Smooth muscle cell (in vitro differentiated cells): ENCODE results near the gene ADIPOR1. TPM values are rescaled to one million over a fixed set of nuclear protein-coding genes. Genes with fewer than 3 reads are reported as not detected.

ENCODE experiments used
- DNase-seq: peaks from one replicate; lab custom pipeline; 2025; ENCODE audit not compliant: unreplicated experiment; lab: John Stamatoyannopoulos, UW
- H2AFZ ChIP-seq: fragments of 200-600 bp; sonication (generic); 2 replicates; pipeline ENCODE4 v1.6.0; 2016; ENCODE audit warnings: antibody characterized with exemption, low read depth, mild to moderate bottlenecking
- H3F3A ChIP-seq: fragments of 200-600 bp; sonication (generic); 2 replicates; pipeline ENCODE4 v1.6.0; 2017; ENCODE audit warnings: antibody characterized with exemption, low read depth
- H3K27ac ChIP-seq: fragments of 200-600 bp; sonication (generic); 2 replicates; pipeline ENCODE4 v1.5.1; 2016; ENCODE audit warnings: low read depth, mild to moderate bottlenecking
- H3K27me3 ChIP-seq: fragments of 200-600 bp; sonication (generic); 2 replicates; pipeline ENCODE4 v1.6.1; 2016; ENCODE audit warnings: low read depth, mild to moderate bottlenecking
- H3K36me3 ChIP-seq: fragments of 200-600 bp; sonication (generic); 2 replicates; pipeline ENCODE4 v1.5.1; 2016; ENCODE audit warnings: low read depth
- H3K4me1 ChIP-seq: fragments of 200-600 bp; sonication (generic); 2 replicates; pipeline ENCODE4 v1.5.1; 2016; ENCODE audit warnings: low read depth
- H3K4me2 ChIP-seq: fragments of 200-600 bp; sonication (generic); 2 replicates; pipeline ENCODE4 v1.6.0; 2016; ENCODE audit warnings: mild to moderate bottlenecking
- H3K4me3 ChIP-seq: fragments of 200-600 bp; sonication (generic); 2 replicates; pipeline ENCODE4 v1.5.1; 2016; ENCODE audit warnings: mild to moderate bottlenecking
- H3K79me2 ChIP-seq: fragments of 200-600 bp; sonication (generic); 2 replicates; pipeline ENCODE4 v1.6.0; 2016; ENCODE audit warnings: low read depth, mild to moderate bottlenecking
- H3K9ac ChIP-seq: fragments of 200-600 bp; sonication (generic); 2 replicates; pipeline ENCODE4 v1.6.0; 2016; ENCODE audit warnings: low read depth
- H3K9me3 ChIP-seq: fragments of 200-600 bp; sonication (generic); replicated peaks from 2 replicates; pipeline ENCODE4 v1.5.1; 2016; ENCODE audit warnings: low read depth
- H4K20me1 ChIP-seq: fragments of 200-600 bp; sonication (generic); 2 replicates; pipeline ENCODE4 v1.6.0; 2016; ENCODE audit warnings: low read depth
- CTCF ChIP-seq: fragments of 200-600 bp; sonication (generic); IDR thresholded peaks from 2 replicates; pipeline ENCODE4 v1.5.1; 2017; ENCODE audit warnings: borderline replicate concordance, mild to moderate bottlenecking, antibody characterized with exemption; ENCODE audit not compliant: insufficient read depth, poor library complexity, severe bottlenecking
- WGBS: methylation state at CpG from one replicate; pipeline ENCODE4 v1.1.7; 2016; ENCODE audit warnings: low lambda C conversion rate; 5-methylcytosine and 5-hydroxymethylcytosine counted together
- polyA plus RNA-seq: library from polyadenylated mRNA; unstranded; fragments of >200 nt; fragmentation: Nextera tagmentation; extraction: Ambion mirVana; gene quantifications from 2 replicates; pipeline ENCODE4 v1.2.1, GENCODE V29; 2016
- total RNA-seq: library from RNA; depleted of rRNA; stranded (reverse); fragments of >200 nt; gene quantifications from 2 replicates; pipeline ENCODE4 v1.2.3, GENCODE V29; 2014

ADIPOR1 gene
- total and polyA plus RNA-seq, 2 experiments from 2014 or later, result 132 to 146 TPM

- TF ChIP-seq CTCF, result no peak
- H3K27me3 ChIP-seq, result peaks cover 3% of the 10 kb centered on the region
- no peaks in the 10 kb centered on the region for H3K36me3 ChIP-seq
- peaks cover 2% of the 10 kb centered on the region for H4K20me1 ChIP-seq
- H2AFZ ChIP-seq, result no peak overlapping the region
- H3K4me2 ChIP-seq, result no peak overlapping the region
- H3K4me3 ChIP-seq, result no peak overlapping the region
- WGBS, result 89% methylated on average over 1 of the region's 1 CpG
- peaks cover 2% of the 10 kb centered on the region for H3K79me2 ChIP-seq
- peaks cover 5% of the 10 kb centered on the region for H3K4me1 ChIP-seq
- H3K27ac ChIP-seq, result no peak overlapping the region
- no peak for DNase-seq
- no peaks in the 10 kb centered on the region for H3K9me3 ChIP-seq
- H3K9ac ChIP-seq, result no peak overlapping the region
- H3F3A ChIP-seq, result peaks cover 3% of the 10 kb centered on the region
Measured at GRCh38 chr1:203002951-203003350, 44.8 kb upstream of the ADIPOR1 start.

DNA sequence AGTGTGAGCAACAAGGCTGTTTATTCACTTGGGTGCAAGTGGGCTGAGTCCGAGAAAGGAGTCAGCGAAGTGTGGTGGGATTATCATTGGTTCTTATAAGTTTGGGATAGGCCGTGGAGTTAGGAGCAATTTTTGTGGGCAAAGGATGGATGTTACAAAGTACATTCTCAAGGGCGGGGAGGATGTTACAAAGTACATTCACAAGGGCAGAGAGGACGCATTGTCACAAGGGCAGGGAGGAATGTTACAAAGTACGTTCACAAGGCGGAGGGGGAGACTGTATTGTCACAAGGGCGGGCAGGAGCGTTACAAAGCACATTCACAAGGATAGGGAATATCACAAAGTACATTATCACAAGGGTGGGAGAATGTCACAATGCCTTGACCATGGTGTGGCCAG is 43.9 kb upstream of the ADIPOR1 start:
- no peaks in the 10 kb centered on the region for H4K20me1 ChIP-seq
- no peak overlapping the region for H2AFZ ChIP-seq
- peaks cover 13% of the 10 kb centered on the region for H3K27me3 ChIP-seq
- no peak overlapping the region for H3K4me2 ChIP-seq
- 95% methylated on average over 9 of the region's 9 CpGs for WGBS
- H3K27ac ChIP-seq, result no peak overlapping the region
- DNase-seq, result no peak
- H3K4me1 ChIP-seq, result peaks cover 5% of the 10 kb centered on the region
- no peaks in the 10 kb centered on the region for H3K79me2 ChIP-seq
- H3F3A ChIP-seq, result peaks cover 3% of the 10 kb centered on the region
- no peak overlapping the region for H3K4me3 ChIP-seq
- H3K36me3 ChIP-seq, result no peaks in the 10 kb centered on the region
- H3K9ac ChIP-seq, result no peak overlapping the region
- no peaks in the 10 kb centered on the region for H3K9me3 ChIP-seq
- TF ChIP-seq CTCF, result no peak

- Histone ChIP-seq H3F3A (no peaks in the 10 kb centered on the region), H4K20me1 (no peaks in the 10 kb centered on the region), H3K79me2 (no peaks in the 10 kb centered on the region), H3K4me3 (no peak overlapping the region), H2AFZ (no peak overlapping the region), H3K9me3 (no peaks in the 10 kb centered on the region), H3K9ac (no peak overlapping the region), H3K4me2 (no peak overlapping the region), H3K36me3 (no peaks in the 10 kb centered on the region), H3K27me3 (peaks cover 17% of the 10 kb centered on the region), H3K4me1 (no peaks in the 10 kb centered on the region), H3K27ac (no peak overlapping the region)
- no peak for DNase-seq
- 91% methylated on average over 3 of the region's 3 CpGs for WGBS
- no peak for TF ChIP-seq CTCF
Measured at GRCh38 chr1:203000217-203000944, 42.3 kb upstream of the ADIPOR1 start.
